ENCODE data around the gene ARFIP2. TPM values are rescaled to one million over a fixed set of nuclear protein-coding genes. Genes with fewer than 3 reads are reported as not detected.

The ARFIP2 gene
- total and polyA plus RNA-seq, 2 of the 8 experiments (the other 6 are each of a cell fraction or from before 2014, with no cell fraction given): 48.3 to 48.7 TPM

DNA sequence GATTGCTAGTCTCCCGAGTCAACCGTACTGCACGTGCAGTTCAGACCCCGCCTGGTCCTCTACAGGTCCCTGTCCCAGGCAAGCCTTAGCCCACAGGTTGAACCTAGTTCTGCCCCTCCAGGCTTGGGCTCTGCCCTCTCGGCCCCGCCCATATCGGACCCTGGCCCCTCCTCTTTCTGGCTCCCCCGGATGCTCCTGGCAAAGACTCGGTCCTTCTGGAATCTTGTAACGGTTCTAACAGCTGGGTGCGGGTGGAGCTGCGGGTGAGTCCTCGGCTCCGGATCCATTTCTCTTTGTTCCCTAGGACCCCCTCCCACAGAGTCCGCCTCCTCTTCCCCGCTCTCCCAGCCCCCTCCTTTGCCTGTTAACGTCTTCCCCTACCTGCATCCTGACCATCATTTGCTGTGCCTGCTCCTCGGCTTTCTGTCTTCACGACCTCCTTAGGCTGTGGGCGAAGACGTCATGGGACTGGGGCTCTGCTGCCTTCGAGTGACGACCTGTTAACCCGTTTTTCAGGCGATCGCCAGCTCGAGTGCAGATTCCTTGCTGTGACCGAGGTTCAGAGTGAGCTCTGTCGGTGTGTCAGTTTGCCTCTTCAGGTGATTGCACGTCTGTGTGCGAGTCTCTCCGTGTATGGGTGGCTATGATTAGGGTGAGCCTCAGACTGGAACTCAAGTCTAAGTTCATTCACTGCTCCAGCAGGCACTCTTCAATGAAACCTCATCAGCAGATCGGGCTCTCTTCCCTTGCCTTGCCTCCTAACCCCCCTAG is 16.1 kb upstream of the ARFIP2 start, which contains the start of gene DNHD1:
DNHD1 (plus strand) TSS at position 212 of the 771 bp plus-strand sequence. CDS start 936 bp downstream, outside the sequence.
- Histone ChIP-seq H3K14ac (ENCODE audit: insufficient read length) (no peak within 1 kb of the TSS), H2BK12ac (ENCODE audit: low read depth, low read length) (peak within 1 kb of the TSS; percentile 55; the same call in 1 of the 2 replicates), H4K91ac (replicated peaks; ENCODE audit: insufficient read length, low read length) (no peak within 1 kb of the TSS), H3K4me2 (ENCODE audit: insufficient read depth in 1 of 2, low read depth in 2 of 2, low read length in 2 of 2) (peak within 1 kb of the TSS; percentile 62 to 79), H3K36me3 (ENCODE audit: control insufficient read depth in 2 of 4, insufficient read depth in 4 of 4, low read length in 3 of 4) (peaks cover 0 to 4% (median 2%) of the 10 kb centered on the region in 4 experiments; a peak in 3 of 8 replicates), H2AK5ac (ENCODE audit: low read depth, low read length) (no peak within 1 kb of the TSS; the same call in 1 of the 2 replicates), H2BK120ac (replicated peaks; ENCODE audit: low read depth, low read length) (no peak within 1 kb of the TSS), H3K56ac (replicated peaks; ENCODE audit: insufficient read length, low read depth, low read length) (no peak within 1 kb of the TSS), H3K9ac (replicated peaks in 1 of 4; ENCODE audit: extremely low read depth in 1 of 4, low read depth in 3 of 4, low read length in 3 of 4) (peak within 1 kb of the TSS in 2 of 4 experiments; percentile 20 to 21; a peak in 2 of 7 replicates), H3K4me3 (ENCODE audit: extremely low read depth in 1 of 4, insufficient read depth in 2 of 4, low read depth in 3 of 4, low read length in 4 of 4) (peak within 1 kb of the TSS in 3 of 4 experiments; percentile 21 to 44 (median 23); a peak in 5 of 8 replicates), H3K27me3 (replicated peaks in 1 of 4; ENCODE audit: control insufficient read depth in 3 of 4, extremely low read depth in 1 of 4, insufficient read depth in 3 of 4, low read length in 3 of 4) (no peaks in the 10 kb centered on the region), H3K23ac (ENCODE audit: insufficient read length) (no peak within 1 kb of the TSS), H4K8ac (ENCODE audit: extremely low read depth, insufficient read depth, low read length) (peak within 1 kb of the TSS; percentile 40; the same call in 1 of the 2 replicates), H2AFZ (ENCODE audit: low read length) (peak within 1 kb of the TSS; percentile 21; the same call in 1 of the 2 replicates), H3K79me2 (ENCODE audit: control insufficient read depth in 1 of 2, insufficient read depth in 2 of 2, low read length in 2 of 2) (no peaks in the 10 kb centered on the region), H2BK20ac (ENCODE audit: low read length) (no peak within 1 kb of the TSS), H3K27ac (ENCODE audit: low read depth, low read length) (no peak within 1 kb of the TSS), H2BK15ac (ENCODE audit: low read length) (peak within 1 kb of the TSS; percentile 65; the same call in 1 of the 2 replicates), H4K5ac (ENCODE audit: insufficient read length, low read depth, low read length) (no peak within 1 kb of the TSS), H2BK5ac (ENCODE audit: low read depth, low read length) (no peak within 1 kb of the TSS; the same call in 1 of the 2 replicates), H3K9me3 (ENCODE audit: insufficient read depth in 2 of 2, low read depth in 1 of 2, low read length in 1 of 2) (no peaks in the 10 kb centered on the region), H3K18ac (ENCODE audit: extremely low read depth, low read length) (0 out of 2 replicates have a peak within 1 kb of the TSS, but pooled peaks have one; percentile 42), H3K4me1 (replicated peaks in 1 of 4; ENCODE audit: control insufficient read depth in 3 of 4, insufficient read depth in 4 of 4, low read length in 3 of 4) (peaks cover 0 to 6% (median 1%) of the 10 kb centered on the region in 4 experiments; a peak in 4 of 7 replicates), H3K23me2 (ENCODE audit: low read depth, low read length) (peaks cover 3% of the 10 kb centered on the region; the same call in 1 of the 2 replicates), H4K20me1 (replicated peaks in 1 of 2; ENCODE audit: control insufficient read depth in 1 of 2, insufficient read depth in 2 of 2, low read length in 2 of 2) (no peaks in the 10 kb centered on the region), H3K4ac (replicated peaks; ENCODE audit: insufficient read length, low read depth, low read length) (no peak within 1 kb of the TSS), H3K79me1 (ENCODE audit: low read depth, low read length) (no peaks in the 10 kb centered on the region)
- ChIA-PET POLR2A (ENCODE audit: partially characterized antibody) (interaction anchor here (1.1 to 4.2 kb wide), 7 partner anchors 8 to 199 kb away, joined by 3 to 13 read pairs (median 9); partner anchors contain the start of genes ARFIP2, TIMM10B and TRIM3), CTCF (ENCODE audit: partially characterized antibody) (interaction anchor here (0.6 to 8.7 kb wide), 17 partner anchors 8 to 171 kb away, joined by 3 to 60 read pairs (median 4); partner anchors contain the start of gene TIMM10B)
- TF ChIP-seq SRF (IDR thresholded peaks at IDR 0.05; ENCODE audit: low read depth, low read length): no peak
- peak in 1 of 2 experiments; percentile 46; a peak in 1 of 3 replicates for TF ChIP-seq POLR2A (IDR thresholded peaks at IDR 0.05; ENCODE audit: control extremely low read depth in 1 of 2, low read depth in 2 of 2, low read length in 2 of 2)
- TF ChIP-seq TAF1 (IDR thresholded peaks at IDR 0.05; ENCODE audit: low read depth, low read length): peak; percentile 56; the same call in 1 of the 2 replicates
- 50% methylated on average over 32 of the region's 33 CpGs; no CpG with 5 or more reads in 1 of the 2 experiments for WGBS, 2 experiments (ENCODE audit: extremely low coverage in 1 of 2, insufficient coverage in 1 of 2, insufficient read length in 1 of 2, insufficient replicate concordance in 2 of 2, low coverage in 1 of 2, low lambda C conversion rate in 2 of 2, missing lambda C conversion rate in 1 of 2)
- FAIRE-seq: no peak
- DNase-seq (ENCODE audit: low read depth in 1 of 2, low spot score in 2 of 2): peak; percentile 33 to 84
